Neutrophil (primary cell): ENCODE results near the gene HMCN2.

Experiments used
- H3K27ac ChIP-seq: fragments of 200-600 bp; sonication (generic); 2 replicates; pipeline ENCODE4 v1.5.1; 2016; ENCODE audit warnings: mild to moderate bottlenecking, moderate library complexity
- H3K27me3 ChIP-seq: fragments of 200-600 bp; sonication (generic); 2 replicates; pipeline ENCODE4 v1.6.0; 2016; ENCODE audit warnings: mild to moderate bottlenecking
- H3K36me3 ChIP-seq: fragments of 200-600 bp; sonication (generic); 2 replicates; pipeline ENCODE4 v1.5.1; 2017
- H3K4me1 ChIP-seq, 2 experiments: fragments of 200-600 bp in 1 of 2; sonication (generic) in 1 of 2; 1 replicate in 1 of 2; 2 replicates in 1 of 2; pipeline versions ENCODE4 v1.5.1 to v1.6.1; 2013 to 2016; ENCODE audit warnings: low read depth in 1 of 2, low read length in 1 of 2, mild to moderate bottlenecking in 1 of 2, moderate library complexity in 1 of 2; ENCODE audit not compliant: control insufficient read depth in 1 of 2, insufficient read depth in 1 of 2
- H3K4me3 ChIP-seq, 2 experiments: fragments of 200-600 bp in 1 of 2; sonication (generic) in 1 of 2; 1 replicate in 1 of 2; 2 replicates in 1 of 2; pipeline ENCODE4 v1.5.1; 2013 to 2016; ENCODE audit warnings: low read depth in 1 of 2, low read length in 1 of 2, mild to moderate bottlenecking in 1 of 2, moderate library complexity in 1 of 2
- H3K9me3 ChIP-seq: fragments of 200-600 bp; sonication (generic); 2 replicates; pipeline ENCODE4 v1.5.1; 2016
- TF ChIP-seq, protein P1 (sequence below): fragments of 200-600 bp; sonication (generic); IDR thresholded peaks from 2 replicates; pipeline ENCODE4 v1.5.1; 2016; ENCODE audit warnings: antibody characterized with exemption

Gene HMCN2

GRCh38 chr9:130438382-130438981 lies 172.9 kb downstream of the HMCN2 start:
- H3K36me3 ChIP-seq: no peaks in the 10 kb centered on the region
- H3K27ac ChIP-seq: no peak overlapping the region
- no peak overlapping the region for H3K4me3 ChIP-seq
- H3K9me3 ChIP-seq: no peaks in the 10 kb centered on the region
- H3K4me1 ChIP-seq: no peaks in the 10 kb centered on the region
- H3K27me3 ChIP-seq: peaks cover 61% of the 10 kb centered on the region
- TF ChIP-seq, protein P1, sequence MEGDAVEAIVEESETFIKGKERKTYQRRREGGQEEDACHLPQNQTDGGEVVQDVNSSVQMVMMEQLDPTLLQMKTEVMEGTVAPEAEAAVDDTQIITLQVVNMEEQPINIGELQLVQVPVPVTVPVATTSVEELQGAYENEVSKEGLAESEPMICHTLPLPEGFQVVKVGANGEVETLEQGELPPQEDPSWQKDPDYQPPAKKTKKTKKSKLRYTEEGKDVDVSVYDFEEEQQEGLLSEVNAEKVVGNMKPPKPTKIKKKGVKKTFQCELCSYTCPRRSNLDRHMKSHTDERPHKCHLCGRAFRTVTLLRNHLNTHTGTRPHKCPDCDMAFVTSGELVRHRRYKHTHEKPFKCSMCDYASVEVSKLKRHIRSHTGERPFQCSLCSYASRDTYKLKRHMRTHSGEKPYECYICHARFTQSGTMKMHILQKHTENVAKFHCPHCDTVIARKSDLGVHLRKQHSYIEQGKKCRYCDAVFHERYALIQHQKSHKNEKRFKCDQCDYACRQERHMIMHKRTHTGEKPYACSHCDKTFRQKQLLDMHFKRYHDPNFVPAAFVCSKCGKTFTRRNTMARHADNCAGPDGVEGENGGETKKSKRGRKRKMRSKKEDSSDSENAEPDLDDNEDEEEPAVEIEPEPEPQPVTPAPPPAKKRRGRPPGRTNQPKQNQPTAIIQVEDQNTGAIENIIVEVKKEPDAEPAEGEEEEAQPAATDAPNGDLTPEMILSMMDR: no peak

- TF ChIP-seq, protein P1: no peak
- peaks cover 61% of the 10 kb centered on the region for H3K27me3 ChIP-seq
- no peak overlapping the region for H3K27ac ChIP-seq
- H3K9me3 ChIP-seq: no peaks in the 10 kb centered on the region
- no peak overlapping the region for H3K4me3 ChIP-seq
- H3K36me3 ChIP-seq: no peaks in the 10 kb centered on the region
- peaks cover 0 to 5% of the 10 kb centered on the region in 2 experiments for H3K4me1 ChIP-seq
Observed at GRCh38 chr9:130441031-130441430, 175.5 kb downstream of the HMCN2 start.

DNA sequence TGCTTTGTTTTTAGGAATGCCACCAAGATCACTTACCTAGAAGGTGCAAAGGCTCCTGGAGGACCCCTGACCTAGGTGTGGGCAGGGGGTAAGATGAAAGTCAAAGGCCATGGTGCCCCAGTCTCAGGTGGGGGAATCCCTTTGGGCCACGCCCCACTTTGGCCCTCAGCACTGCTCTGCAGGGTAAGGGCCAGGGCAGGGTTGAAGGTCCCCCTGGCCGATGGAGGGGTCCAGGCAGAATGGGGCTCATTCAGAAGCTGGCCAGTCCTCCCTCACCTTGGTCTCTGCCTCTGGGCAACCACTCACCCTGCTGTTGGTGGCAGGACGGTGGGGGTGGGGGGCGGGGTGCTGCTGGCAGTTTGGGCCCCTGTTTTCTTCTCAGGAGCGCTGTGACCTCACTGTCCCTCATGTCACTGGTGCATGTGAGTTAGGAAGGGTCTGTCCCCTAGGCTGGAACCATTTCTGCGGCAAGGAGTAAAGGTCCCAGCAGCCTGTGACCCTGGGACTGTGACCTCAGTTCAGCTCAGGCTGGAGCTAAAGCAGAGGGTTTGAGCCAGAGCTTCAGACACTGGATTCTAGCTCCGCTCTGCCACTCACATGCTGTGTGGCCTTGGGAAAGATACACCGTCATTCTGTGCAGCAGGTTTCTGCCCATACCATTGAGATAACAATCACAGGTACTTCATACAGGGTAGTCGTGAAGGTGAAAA lies 177.3 kb downstream of the HMCN2 start:
- Histone ChIP-seq H3K4me1 (peaks cover 0 to 5% of the 10 kb centered on the region in 2 experiments), H3K27ac (no peak overlapping the region), H3K9me3 (no peaks in the 10 kb centered on the region), H3K27me3 (peaks cover 64% of the 10 kb centered on the region), H3K36me3 (no peaks in the 10 kb centered on the region), H3K4me3 (no peak overlapping the region)
- TF ChIP-seq, protein P1: no peak

DNA sequence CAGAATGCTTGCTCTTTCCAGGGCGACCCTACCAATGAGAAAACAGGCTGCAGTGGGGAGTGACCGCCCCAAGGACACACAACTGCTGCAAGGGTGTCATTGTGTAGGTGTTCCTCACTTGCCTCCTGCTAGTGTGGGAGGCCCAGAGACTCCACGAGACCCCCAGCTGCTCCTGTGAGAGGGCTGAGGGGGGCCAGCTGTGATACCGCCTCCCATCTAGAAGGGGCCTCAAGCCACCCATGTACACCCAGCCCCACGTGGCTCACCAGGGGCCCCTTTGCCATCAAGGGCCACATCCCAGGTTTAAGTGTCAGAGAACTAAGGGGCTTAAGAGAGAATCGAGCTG lies 177.9 kb downstream of the HMCN2 start:
- no peaks in the 10 kb centered on the region for H3K36me3 ChIP-seq
- peaks cover 64% of the 10 kb centered on the region for H3K27me3 ChIP-seq
- TF ChIP-seq, protein P1: no peak

GRCh38 chr9:130443840-130444492 lies 178.4 kb downstream of the HMCN2 start:
- no peak overlapping the region for H3K4me3 ChIP-seq

More for the DNA sequence above, 177.9 kb downstream of the HMCN2 start:
- no peak overlapping the region for H3K4me3 ChIP-seq
- peaks cover 0 to 5% of the 10 kb centered on the region in 2 experiments for H3K4me1 ChIP-seq
- no peaks in the 10 kb centered on the region for H3K9me3 ChIP-seq
- H3K27ac ChIP-seq: no peak overlapping the region

More at GRCh38 chr9:130443840-130444492, 178.4 kb downstream of the HMCN2 start:
- Histone ChIP-seq H3K4me1 (peaks cover 0 to 5% of the 10 kb centered on the region in 2 experiments), H3K36me3 (no peaks in the 10 kb centered on the region), H3K9me3 (no peaks in the 10 kb centered on the region), H3K27ac (no peak overlapping the region), H3K27me3 (peaks cover 65% of the 10 kb centered on the region)
- TF ChIP-seq, protein P1: no peak
